Suppressor macrophage treated with lipopolysaccharide for 4 hours (primary cell): ENCODE measurements around the gene COL6A5.

ENCODE experiments used
- DNase-seq: peaks from one replicate; pipeline ENCODE4 v3.0.0-alpha.2; 2020

The COL6A5 gene

GRCh38 chr3:130527426-130527825 is 182.0 kb downstream of the COL6A5 start:
- DNase-seq = no peak

DNA sequence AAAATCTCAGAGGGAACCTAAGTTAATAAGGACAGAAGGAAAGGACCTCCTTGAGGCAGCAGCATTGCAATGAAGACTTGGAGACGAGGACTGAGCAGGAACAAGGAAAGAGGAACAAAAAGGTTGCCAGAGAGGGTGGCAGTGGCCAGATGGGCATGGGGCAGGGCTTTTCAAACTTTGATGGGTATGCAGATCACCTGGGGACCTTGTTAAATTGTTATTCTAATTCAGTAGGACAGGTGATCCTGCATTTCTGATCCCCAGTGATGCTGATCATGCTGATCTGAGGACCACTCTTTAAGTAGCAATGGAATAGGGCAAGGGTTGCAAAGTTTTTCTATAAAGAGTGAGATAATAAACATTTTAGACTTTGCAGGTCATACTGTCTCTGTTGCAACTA is 182.6 kb downstream of the COL6A5 start:
- no peak for DNase-seq

GRCh38 chr3:130529486-130530215 is 184.2 kb downstream of the COL6A5 start:
- DNase-seq = no peak

- no peak for DNase-seq
Observed at GRCh38 chr3:130533247-130533646, 187.8 kb downstream of the COL6A5 start.
